HG02571 (cell line): ENCODE measurements around the gene RNF213.
"Not testable (repeated sequence)": the region's sequence is repeated elsewhere in the genome, so short reads cannot be mapped to it uniquely, and the experiment has no call there.

ENCODE experiments used
- ATAC-seq: cut with Tn5 transposase; IDR thresholded peaks from one replicate; pipeline ENCODE4 v1.9.1; 2021; ENCODE audit warnings: mild to moderate bottlenecking, moderate library complexity; ENCODE audit not compliant: unreplicated experiment

The RNF213 gene

GRCh38 chr17:80388175-80388574, 127.5 kb downstream of the RNF213 start:
- ATAC-seq: no peak

- no peak for ATAC-seq
Observed at GRCh38 chr17:80388601-80389000, 127.9 kb downstream of the RNF213 start.

DNA sequence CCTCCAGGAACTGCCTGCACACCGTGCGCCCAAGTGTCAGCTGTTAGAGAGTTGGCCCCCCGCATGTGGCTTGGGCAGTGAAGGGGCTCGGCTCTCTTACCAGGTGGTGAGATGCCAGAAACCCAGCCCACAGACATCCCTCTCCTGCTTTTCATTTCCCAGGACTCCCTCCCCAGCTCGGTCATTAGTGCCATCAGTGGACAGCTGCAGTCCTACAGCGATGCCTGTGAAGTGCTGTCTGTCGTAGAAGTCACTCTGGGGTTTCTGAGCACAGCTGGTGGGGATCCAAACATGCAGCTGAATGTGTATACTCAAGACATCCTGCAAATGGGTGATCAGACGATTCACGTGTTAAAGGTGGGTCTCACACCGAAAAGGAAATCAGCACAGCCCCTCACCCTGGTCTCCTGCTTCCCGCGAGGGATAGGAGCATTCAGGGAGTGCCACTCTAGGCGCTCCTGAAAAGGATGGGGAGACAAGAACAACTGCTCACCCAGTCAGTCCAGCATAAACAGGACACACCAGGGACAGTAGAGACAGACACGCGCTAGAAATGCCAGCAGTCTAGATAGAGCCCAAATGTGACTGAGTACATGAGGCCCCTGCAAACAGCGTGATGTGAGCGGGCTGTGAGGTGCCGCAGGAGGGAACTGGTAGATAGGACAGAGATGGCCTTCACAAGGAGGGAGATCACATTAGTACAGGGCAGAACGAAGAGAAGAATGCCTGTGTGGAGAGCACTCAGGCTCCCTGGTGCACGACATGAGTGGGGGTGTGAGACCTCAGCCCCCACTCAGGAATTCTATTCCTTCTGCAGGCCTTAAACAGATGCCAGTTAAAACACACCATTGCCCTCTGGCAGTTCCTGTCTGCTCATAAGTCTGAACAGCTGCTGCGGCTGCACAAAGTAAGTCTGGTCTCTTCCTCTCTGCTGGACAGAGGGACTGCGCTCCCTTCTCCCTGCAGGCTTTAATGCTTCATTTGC, 128.7 kb downstream of the RNF213 start:
- no peak for ATAC-seq

GRCh38 chr17:80393241-80393890, 132.7 kb downstream of the RNF213 start:
- no peak for ATAC-seq

GRCh38 chr17:80393961-80394360, 133.3 kb downstream of the RNF213 start:
- ATAC-seq: no peak

DNA sequence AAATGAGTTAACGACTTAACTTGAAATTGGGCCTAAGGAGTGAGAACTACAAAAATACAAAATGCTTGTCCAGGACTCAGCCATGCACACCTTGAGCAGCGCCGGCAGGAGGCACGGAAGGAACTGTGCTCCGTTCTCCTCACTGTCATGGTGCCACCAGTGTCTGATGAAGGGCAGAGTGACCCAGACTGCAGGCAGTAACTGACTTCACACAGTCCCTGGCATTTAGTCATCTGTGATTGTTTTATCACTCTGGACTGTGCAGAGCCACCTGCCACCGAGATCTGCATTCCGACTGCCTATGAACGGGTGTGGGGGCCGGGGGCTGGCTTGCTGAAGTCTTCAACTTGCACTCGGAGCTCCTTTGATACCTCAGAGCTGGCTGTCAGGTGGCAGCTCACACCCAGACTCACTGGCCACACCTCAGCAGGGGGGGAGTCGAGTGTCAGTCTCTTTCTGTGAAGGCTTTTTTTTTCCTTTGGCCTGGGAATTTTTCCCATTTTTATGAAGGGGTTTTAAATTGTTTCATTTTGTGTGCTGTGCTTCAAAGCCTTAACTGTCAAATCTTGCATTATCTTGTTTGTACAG, 134.1 kb downstream of the RNF213 start:
- ATAC-seq: no peak

DNA sequence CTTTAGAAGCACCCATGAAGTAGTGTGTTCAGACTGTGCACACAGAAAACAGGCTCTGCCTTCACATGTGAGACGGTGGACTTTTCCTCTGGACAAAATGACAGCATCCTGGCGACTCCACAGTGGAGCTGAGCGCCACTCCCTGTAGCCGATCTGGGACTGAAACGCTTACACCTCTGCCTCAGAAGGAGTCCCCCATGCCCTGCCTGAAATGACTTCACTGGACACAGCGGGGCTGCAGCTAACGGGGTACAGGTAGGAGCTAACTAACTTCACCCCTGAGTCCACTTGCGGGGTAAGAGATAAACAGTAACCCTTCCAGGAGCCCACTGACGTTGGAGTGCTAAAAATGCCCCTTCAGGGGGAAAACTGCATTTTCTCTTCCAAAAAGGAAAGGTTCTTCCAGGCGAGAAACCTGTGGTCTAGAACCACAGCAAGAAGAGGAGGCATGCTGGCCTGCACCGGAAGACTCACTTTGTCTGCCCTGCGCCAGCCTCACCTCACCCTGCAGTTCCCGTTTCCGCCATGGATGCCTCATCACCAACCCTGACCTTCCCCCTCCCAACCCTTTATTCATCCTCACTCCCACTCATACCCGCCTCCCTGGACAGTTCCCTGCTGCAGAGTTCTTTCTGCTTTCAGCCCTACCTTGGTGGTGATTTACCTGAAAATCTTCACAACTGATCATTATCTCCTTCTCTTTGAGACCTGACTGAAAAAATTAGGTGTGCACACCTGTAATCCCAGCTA, 134.9 kb downstream of the RNF213 start:
- no peak for ATAC-seq

- ATAC-seq: no peak
Observed at GRCh38 chr17:80396157-80397033, 135.7 kb downstream of the RNF213 start.

- no peak for ATAC-seq
Observed at GRCh38 chr17:80397034-80397387, 136.4 kb downstream of the RNF213 start.

- no peak for ATAC-seq
Observed at GRCh38 chr17:80397686-80398085, 137.0 kb downstream of the RNF213 start.

GRCh38 chr17:80401086-80401485, 140.4 kb downstream of the RNF213 start:
- not testable (repeated sequence) for ATAC-seq

DNA sequence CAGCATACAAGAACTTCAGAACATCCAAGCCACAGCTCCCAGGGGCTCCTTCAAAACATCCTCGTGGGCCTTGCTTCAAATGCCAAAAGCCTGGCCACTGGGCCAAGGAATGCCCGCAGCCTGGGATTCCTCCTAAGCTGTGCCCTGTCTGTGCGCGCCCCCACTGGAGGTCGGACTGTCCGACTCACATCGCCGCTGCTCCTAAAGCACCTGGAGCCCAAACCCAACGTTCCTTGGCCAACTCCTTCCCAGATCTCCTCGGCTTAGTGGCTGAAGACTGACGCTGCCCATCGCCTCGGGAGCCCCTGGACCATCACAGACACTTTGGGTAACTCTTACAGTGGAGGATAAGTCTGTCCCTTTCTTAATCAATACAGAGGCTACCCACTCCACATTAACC, 141.4 kb downstream of the RNF213 start:
- ATAC-seq: not testable (repeated sequence)

DNA sequence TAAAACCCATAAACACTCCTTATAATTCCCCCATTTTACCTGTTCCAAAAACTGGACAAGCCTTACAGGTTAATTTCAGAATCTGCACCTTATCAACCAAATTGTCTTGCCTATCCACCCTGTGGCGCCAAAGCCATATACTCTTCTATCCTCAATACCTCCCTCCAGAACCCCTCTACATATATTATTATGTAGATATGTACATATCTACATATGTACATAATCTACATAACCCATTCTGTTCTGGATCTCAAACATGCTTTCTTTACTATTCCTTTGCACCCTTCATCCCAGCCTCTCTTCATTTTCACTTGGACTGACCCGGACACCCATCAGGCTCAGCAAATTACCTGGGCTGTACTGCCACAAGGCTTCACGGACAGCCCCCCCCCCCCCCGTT, 142.3 kb downstream of the RNF213 start:
- ATAC-seq: no peak

GRCh38 chr17:80406146-80406545, 145.5 kb downstream of the RNF213 start:
- no peak for ATAC-seq

DNA sequence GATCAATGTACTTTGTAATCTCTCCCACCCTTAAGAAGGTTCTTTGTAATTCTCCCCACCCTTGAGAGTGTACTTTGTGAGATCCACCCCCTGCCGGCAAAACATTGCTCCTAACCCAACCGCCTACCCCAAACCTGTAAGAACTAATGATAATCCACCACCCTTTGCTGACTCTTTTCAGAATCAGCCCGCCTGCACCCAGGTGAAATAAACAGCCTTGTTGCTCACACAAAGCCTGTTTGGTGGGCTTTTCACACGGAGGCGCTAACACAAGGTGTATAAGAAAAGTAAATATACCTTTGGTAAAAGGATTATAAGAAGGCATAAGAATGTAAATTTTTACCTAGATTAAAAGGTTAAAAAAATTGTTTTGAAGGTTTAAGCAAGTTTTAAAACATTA, 147.3 kb downstream of the RNF213 start:
- ATAC-seq: not testable (repeated sequence)

DNA sequence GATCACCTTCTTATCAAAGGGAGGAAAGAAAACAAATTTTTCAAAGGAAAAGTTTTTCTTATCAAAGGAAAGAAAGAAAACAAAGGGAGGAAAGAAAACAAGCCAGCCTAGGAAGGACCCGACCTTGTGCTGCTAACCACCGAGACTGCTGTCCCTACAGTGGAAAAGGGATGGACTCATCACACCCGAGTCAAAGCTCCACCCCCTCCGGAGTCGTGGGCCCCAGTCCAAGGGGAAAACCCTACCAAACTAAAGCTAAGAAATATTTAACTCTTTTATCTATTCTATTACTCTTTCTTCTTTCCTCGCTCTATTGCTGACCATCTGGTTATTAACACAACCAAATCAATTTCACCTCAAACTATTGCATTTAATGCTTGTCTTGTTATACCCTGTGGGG, 148.2 kb downstream of the RNF213 start:
- no peak for ATAC-seq

- no peak for ATAC-seq
Observed at GRCh38 chr17:80409626-80410025, 149.0 kb downstream of the RNF213 start.

GRCh38 chr17:80410441-80411087, 149.9 kb downstream of the RNF213 start:
- ATAC-seq: not testable (repeated sequence)

DNA sequence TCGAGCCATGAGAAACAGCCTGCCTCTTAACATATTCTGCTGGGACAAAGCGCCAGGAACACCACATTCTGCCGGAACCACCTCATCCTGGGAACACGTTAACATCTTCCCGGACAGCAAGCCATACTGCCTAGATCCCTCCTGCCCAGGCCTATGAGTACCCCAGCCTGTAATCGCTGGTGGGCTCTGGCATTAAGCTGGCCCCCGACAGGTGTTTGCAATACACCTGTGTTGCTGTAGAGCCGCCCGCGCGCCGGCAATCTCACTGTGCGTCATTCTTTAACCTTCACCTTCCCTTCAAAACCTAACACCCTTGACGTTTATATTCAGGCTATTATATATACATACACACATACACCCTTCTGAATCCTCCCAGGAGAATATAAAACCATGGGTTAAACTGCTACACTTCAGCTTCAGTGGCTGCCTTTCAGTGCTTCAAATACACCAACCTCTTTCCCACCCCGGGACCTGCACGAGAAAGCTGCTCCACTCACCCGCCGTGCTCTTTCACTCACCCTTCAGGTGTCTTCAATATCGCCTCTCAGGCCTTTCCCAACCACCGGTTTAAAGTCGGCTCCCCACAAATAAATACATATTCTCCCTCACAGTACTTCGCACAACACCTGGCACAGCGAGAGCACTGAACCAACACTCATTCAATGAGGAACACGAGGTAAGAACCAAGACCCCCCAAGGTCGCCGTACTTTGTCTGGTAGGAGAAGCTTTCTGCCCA, 153.3 kb downstream of the RNF213 start:
- no peak for ATAC-seq
